IMR-90 (cell line): ENCODE measurements around the gene STK40. TPM values are rescaled to one million over a fixed set of nuclear protein-coding genes. Genes with fewer than 3 reads are reported as not detected.

Experiments used
- MAFK ChIP-seq: IDR thresholded peaks from 2 replicates; pipeline ENCODE4 v1.6.1; 2012; ENCODE audit warnings: low read depth, low read length, improper control_type of control experiment
- POLR2A ChIP-seq: IDR thresholded peaks from 2 replicates; pipeline ENCODE4 v1.6.1; 2012; ENCODE audit warnings: mild to moderate bottlenecking, low read depth, low read length
- RFX5 ChIP-seq: IDR thresholded peaks from 2 replicates; pipeline ENCODE4 v1.8.0; 2012; ENCODE audit warnings: low read depth, mild to moderate bottlenecking, low read length, moderate library complexity
- polyA plus RNA-seq, 3 experiments: library from polyadenylated mRNA; depleted of rRNA; stranded (reverse); fragments of >200 nt; gene quantifications; 2 replicates each; pipeline ENCODE4 v1.2.3, GENCODE V29; 2012; ENCODE audit warnings: low replicate concordance in 1 of 3
- total RNA-seq: library from RNA; depleted of rRNA; stranded (reverse); fragments of >200 nt; gene quantifications from 2 replicates; pipeline ENCODE4 v1.2.3, GENCODE V29; 2012
- TF ChIP-seq, protein P1 (sequence below): conservative IDR thresholded peaks from 2 replicates; pipeline ENCODE4 v1.5.1; 2012; ENCODE audit warnings: mild to moderate bottlenecking, low read depth, low read length, improper control_type of control experiment

STK40 gene
- total and polyA plus RNA-seq, 2 of the 4 experiments (the other 2 are of a cell fraction), result 16.0 to 29.9 TPM

DNA sequence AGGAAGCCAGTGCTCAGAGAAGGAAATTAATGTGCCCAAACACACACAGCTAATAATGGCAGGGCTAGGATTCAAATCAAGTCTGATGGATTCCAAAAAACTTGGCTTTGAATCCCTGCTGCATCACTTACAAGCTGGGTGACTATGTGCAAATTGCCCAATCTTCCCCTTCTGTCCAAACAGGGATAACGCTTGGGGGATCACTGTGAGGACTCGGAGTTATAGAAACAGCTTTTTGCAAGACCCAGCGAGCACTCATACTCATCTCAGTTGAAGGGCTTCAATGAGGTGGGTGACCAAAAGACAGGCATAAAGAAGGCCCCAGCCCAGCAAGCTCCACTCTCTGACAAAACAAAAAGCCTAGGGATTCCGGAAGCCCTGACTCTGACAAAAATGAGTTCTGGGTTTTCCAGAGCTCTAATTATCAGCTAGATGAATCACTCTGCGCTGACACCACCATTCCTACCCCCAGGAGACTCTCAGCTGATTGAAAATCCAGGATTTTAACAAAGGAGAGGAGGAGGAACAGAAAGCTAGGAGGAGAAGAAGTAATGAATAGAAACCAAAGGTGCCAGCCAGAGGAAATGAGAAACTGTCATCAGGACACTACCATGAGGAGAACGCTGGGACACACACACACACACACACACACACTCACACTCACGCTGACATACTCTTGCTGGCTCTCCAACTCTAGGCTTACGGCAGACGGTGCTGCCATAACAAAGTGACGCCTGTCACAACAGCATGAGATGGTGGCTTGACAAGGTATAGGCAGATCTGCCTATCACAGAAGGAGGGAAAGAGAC lies 1.6 kb upstream of the STK40 start (continued):
- TF ChIP-seq, protein P1, sequence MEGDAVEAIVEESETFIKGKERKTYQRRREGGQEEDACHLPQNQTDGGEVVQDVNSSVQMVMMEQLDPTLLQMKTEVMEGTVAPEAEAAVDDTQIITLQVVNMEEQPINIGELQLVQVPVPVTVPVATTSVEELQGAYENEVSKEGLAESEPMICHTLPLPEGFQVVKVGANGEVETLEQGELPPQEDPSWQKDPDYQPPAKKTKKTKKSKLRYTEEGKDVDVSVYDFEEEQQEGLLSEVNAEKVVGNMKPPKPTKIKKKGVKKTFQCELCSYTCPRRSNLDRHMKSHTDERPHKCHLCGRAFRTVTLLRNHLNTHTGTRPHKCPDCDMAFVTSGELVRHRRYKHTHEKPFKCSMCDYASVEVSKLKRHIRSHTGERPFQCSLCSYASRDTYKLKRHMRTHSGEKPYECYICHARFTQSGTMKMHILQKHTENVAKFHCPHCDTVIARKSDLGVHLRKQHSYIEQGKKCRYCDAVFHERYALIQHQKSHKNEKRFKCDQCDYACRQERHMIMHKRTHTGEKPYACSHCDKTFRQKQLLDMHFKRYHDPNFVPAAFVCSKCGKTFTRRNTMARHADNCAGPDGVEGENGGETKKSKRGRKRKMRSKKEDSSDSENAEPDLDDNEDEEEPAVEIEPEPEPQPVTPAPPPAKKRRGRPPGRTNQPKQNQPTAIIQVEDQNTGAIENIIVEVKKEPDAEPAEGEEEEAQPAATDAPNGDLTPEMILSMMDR, result no peak
- TF ChIP-seq MAFK, result no peak; the same call in 1 of the 2 replicates
- no peak for TF ChIP-seq RFX5
- no peak; the same call in 1 of the 2 replicates for TF ChIP-seq POLR2A
